ENCODE data around the gene SHROOM3. TPM values are rescaled to one million over a fixed set of nuclear protein-coding genes. Genes with fewer than 3 reads are reported as not detected.

SHROOM3 gene
- total RNA-seq, 1 donor from 2014 or later: 54.9 TPM

DNA sequence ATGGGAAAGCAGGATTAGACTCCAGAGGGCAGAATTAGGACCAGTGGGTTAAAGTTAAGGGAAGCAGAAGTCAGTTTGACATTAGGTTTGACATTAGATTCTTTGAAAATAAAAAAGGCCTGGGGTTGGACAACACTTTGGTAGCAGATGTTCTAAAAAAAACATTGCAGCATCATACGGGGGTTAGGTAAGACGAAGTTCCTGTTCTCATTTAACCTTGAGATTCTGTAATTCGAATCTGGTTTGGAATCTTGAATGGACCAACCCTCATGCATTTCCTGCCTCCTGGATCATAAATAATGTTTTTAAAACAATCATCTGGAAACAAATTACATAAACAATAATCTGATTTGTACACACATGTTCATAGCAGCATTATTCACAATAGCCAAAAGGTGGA is 181.0 kb downstream of the SHROOM3 start:
- peaks cover 2% of the 10 kb centered on the region for H3K36me3 Mint-ChIP-seq (ENCODE audit: insufficient read depth)
- H3K9me3 Mint-ChIP-seq (ENCODE audit: low read depth): no peaks in the 10 kb centered on the region
- TF ChIP-seq CTCF (IDR thresholded peaks at IDR 0.05; ENCODE audit: unreplicated experiment): no peak
- H3K4me3 Mint-ChIP-seq (ENCODE audit: low read depth): no peak overlapping the region
- DNase-seq (ENCODE audit: low spot score, unreplicated experiment): no peak
- H3K27ac Mint-ChIP-seq: no peak overlapping the region
- H3K27me3 Mint-ChIP-seq: peaks cover 5% of the 10 kb centered on the region
- peaks cover 29% of the 10 kb centered on the region for H3K4me1 Mint-ChIP-seq (ENCODE audit: low read depth)

- Mint-ChIP-seq H3K36me3 (ENCODE audit: insufficient read depth) (peaks cover 2% of the 10 kb centered on the region), H3K4me3 (ENCODE audit: low read depth) (no peak overlapping the region), H3K27me3 (peaks cover 5% of the 10 kb centered on the region), H3K4me1 (ENCODE audit: low read depth) (peaks cover 28% of the 10 kb centered on the region), H3K9me3 (ENCODE audit: low read depth) (no peaks in the 10 kb centered on the region), H3K27ac (no peak overlapping the region)
- TF ChIP-seq CTCF (IDR thresholded peaks at IDR 0.05; ENCODE audit: unreplicated experiment): no peak
- DNase-seq (ENCODE audit: low spot score, unreplicated experiment): no peak
Observed at GRCh38 chr4:76616526-76616925, 181.5 kb downstream of the SHROOM3 start.

DNA sequence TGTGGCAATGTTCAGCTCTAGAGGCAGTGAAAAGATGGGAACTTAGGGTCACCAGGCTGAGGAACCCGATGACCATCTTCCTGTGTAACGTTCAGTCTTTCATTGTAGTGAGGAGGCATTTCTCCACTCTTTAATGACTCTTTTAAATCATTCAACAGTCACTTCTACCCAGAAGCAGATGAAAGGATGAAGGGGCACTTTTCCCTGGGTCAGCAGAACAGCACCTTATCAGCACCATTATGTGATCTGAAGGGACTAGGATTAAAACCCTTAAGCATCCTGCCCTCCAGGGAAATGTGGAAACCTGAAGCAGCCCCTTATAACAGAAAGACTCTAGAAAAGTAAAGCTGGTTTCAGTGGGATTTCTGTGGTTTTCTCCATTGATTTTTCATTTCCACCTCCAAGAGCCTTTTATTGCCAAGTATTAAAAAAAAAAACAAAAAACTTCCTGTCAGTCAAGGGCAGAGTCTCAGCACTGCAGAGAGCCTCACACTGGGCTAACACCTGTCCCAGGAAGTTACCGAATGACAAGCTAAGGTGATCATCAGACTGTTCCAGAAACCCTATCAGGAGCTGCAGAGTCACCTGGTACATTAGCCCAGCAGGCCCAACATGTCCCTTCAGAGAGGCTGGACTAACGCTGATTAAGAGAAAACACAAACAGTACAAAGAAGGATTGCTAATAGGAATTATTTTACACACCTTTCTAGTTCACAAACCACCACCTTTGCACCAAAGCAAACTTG is 185.9 kb downstream of the SHROOM3 start:
- H3K27ac Mint-ChIP-seq: no peak overlapping the region
- H3K4me3 Mint-ChIP-seq (ENCODE audit: low read depth): no peak overlapping the region
- H3K36me3 Mint-ChIP-seq (ENCODE audit: insufficient read depth): no peaks in the 10 kb centered on the region
- DNase-seq (ENCODE audit: low spot score, unreplicated experiment): no peak
- H3K27me3 Mint-ChIP-seq: peaks cover 5% of the 10 kb centered on the region
- H3K4me1 Mint-ChIP-seq (ENCODE audit: low read depth): peaks cover 39% of the 10 kb centered on the region
- H3K9me3 Mint-ChIP-seq (ENCODE audit: low read depth): no peaks in the 10 kb centered on the region
- no peak for TF ChIP-seq CTCF (IDR thresholded peaks at IDR 0.05; ENCODE audit: unreplicated experiment)

- no peak overlapping the region for H3K4me3 Mint-ChIP-seq (ENCODE audit: low read depth)
- TF ChIP-seq CTCF (IDR thresholded peaks at IDR 0.05; ENCODE audit: unreplicated experiment): no peak
- no peaks in the 10 kb centered on the region for H3K36me3 Mint-ChIP-seq (ENCODE audit: insufficient read depth)
- H3K27ac Mint-ChIP-seq: no peak overlapping the region
- no peaks in the 10 kb centered on the region for H3K9me3 Mint-ChIP-seq (ENCODE audit: low read depth)
- no peak for DNase-seq (ENCODE audit: low spot score, unreplicated experiment)
- H3K27me3 Mint-ChIP-seq: peaks cover 5% of the 10 kb centered on the region
- peaks cover 40% of the 10 kb centered on the region for H3K4me1 Mint-ChIP-seq (ENCODE audit: low read depth)
Observed at GRCh38 chr4:76622126-76622525, 187.1 kb downstream of the SHROOM3 start.

DNA sequence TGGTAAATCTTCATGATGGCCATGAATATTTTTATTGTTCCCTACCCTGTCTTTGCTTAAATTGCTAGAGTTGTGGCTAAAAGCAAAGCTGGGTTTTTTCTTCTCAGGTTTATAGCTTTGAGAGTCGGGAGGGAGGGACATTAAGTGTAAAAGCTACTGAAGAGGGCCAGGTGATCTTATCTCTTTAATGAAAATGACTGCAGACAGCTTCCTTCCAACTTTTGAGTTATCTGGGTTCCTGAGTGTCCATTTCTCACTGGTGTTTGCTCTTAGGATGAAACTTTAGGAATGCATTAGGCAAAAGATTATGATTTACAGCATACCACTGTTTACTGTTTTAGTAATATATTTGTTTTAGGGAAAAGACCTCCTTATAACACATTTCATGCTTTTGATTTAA is 187.7 kb downstream of the SHROOM3 start:
- DNase-seq (ENCODE audit: low spot score, unreplicated experiment): no peak
- TF ChIP-seq CTCF (IDR thresholded peaks at IDR 0.05; ENCODE audit: unreplicated experiment): no peak
- H3K36me3 Mint-ChIP-seq (ENCODE audit: insufficient read depth): no peaks in the 10 kb centered on the region
- H3K27me3 Mint-ChIP-seq: peaks cover 5% of the 10 kb centered on the region
- no peaks in the 10 kb centered on the region for H3K9me3 Mint-ChIP-seq (ENCODE audit: low read depth)
- peaks cover 40% of the 10 kb centered on the region for H3K4me1 Mint-ChIP-seq (ENCODE audit: low read depth)
- no peak overlapping the region for H3K4me3 Mint-ChIP-seq (ENCODE audit: low read depth)
- H3K27ac Mint-ChIP-seq: no peak overlapping the region

All from progenitor cell of endocrine pancreas (in vitro differentiated cells).